Measurements from ENCODE around the gene USP36.

- TF ChIP-seq, protein P1, sequence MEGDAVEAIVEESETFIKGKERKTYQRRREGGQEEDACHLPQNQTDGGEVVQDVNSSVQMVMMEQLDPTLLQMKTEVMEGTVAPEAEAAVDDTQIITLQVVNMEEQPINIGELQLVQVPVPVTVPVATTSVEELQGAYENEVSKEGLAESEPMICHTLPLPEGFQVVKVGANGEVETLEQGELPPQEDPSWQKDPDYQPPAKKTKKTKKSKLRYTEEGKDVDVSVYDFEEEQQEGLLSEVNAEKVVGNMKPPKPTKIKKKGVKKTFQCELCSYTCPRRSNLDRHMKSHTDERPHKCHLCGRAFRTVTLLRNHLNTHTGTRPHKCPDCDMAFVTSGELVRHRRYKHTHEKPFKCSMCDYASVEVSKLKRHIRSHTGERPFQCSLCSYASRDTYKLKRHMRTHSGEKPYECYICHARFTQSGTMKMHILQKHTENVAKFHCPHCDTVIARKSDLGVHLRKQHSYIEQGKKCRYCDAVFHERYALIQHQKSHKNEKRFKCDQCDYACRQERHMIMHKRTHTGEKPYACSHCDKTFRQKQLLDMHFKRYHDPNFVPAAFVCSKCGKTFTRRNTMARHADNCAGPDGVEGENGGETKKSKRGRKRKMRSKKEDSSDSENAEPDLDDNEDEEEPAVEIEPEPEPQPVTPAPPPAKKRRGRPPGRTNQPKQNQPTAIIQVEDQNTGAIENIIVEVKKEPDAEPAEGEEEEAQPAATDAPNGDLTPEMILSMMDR (conservative IDR thresholded peaks at IDR 0.05; ENCODE audit: low read length) = peak; percentile 23
- no peak for TF ChIP-seq EZH2phosphoT487 (IDR thresholded peaks at IDR 0.05; ENCODE audit: borderline replicate concordance)
Observed at GRCh38 chr17:78791840-78792709, 48.5 kb downstream of the USP36 start.

Measured in Loucy (cell line).